IMR-90 (cell line): ENCODE data around the gene ARHGEF4. TPM values are rescaled to one million over a fixed set of nuclear protein-coding genes. Genes with fewer than 3 reads are reported as not detected.

Experiments
- ATAC-seq: fragments of 200-7000 bp; cut with Tn5 transposase; 2 replicates; pipeline ENCODE4 v1.9.1; 2020; ENCODE audit warnings: low read depth, mild to moderate bottlenecking, moderate library complexity
- BruUV-seq: library from RNA; stranded (reverse); fragments of 400-500 nt; replicated peaks from 2 replicates; lab custom pipeline; 2021; lab: Mats Ljungman, UMichigan
- CTCF ChIA-PET: fragments of 300-600 bp; formaldehyde crosslinking; extraction: SDS; loops from one replicate; lab custom pipeline; 2021; ENCODE audit warnings: antibody characterized with exemption; lab: Yijun Ruan, JAX
- POLR2A ChIA-PET: fragments of 300-600 bp; sonication (Branson Sonifier 250); formaldehyde crosslinking; loops from one replicate; lab custom pipeline; 2022; ENCODE audit warnings: antibody characterized with exemption; ENCODE audit not compliant: unreplicated experiment; lab: Charles Lee
- DNase-seq: peaks from one replicate; pipeline ENCODE4 v3.0.0; 2013
- H2AFZ ChIP-seq: replicated peaks from 2 replicates; pipeline ENCODE3; 2013; ENCODE audit warnings: low read length, mild to moderate bottlenecking; ENCODE audit not compliant: poor library complexity
- H2AK5ac ChIP-seq: 2 replicates; pipeline ENCODE4 v1.6.1; 2013; ENCODE audit warnings: low read depth, low read length, inconsistent platforms
- H2AK9ac ChIP-seq: replicated peaks from 2 replicates; pipeline ENCODE3; 2013; ENCODE audit warnings: mild to moderate bottlenecking, low read depth, low read length, moderate library complexity; ENCODE audit not compliant: poor library complexity
- H2BK120ac ChIP-seq: 2 replicates; pipeline ENCODE4 v1.6.1; 2013; ENCODE audit warnings: low read depth, low read length, inconsistent platforms
- H2BK15ac ChIP-seq: 3 replicates; pipeline ENCODE4 v1.6.1; 2013; ENCODE audit warnings: low read depth, low read length, inconsistent platforms
- H2BK20ac ChIP-seq: 2 replicates; pipeline ENCODE4 v1.6.1; 2013; ENCODE audit warnings: low read depth, mild to moderate bottlenecking, inconsistent platforms, low read length, moderate library complexity
- H2BK5ac ChIP-seq: 2 replicates; pipeline ENCODE4 v1.6.1; 2013; ENCODE audit warnings: mild to moderate bottlenecking, low read depth, low read length, inconsistent platforms; ENCODE audit not compliant: poor library complexity, severe bottlenecking
- H3K14ac ChIP-seq: replicated peaks from 2 replicates; pipeline ENCODE4 v1.6.1; 2013; ENCODE audit warnings: low read depth, low read length, inconsistent platforms
- H3K18ac ChIP-seq: 2 replicates; pipeline ENCODE4 v1.6.1; 2013; ENCODE audit warnings: low read depth, low read length, control low read depth
- H3K23ac ChIP-seq: 2 replicates; pipeline ENCODE4 v1.6.1; 2013; ENCODE audit warnings: low read depth, low read length, inconsistent platforms
- H3K27ac ChIP-seq: 2 replicates; pipeline ENCODE4 v1.5.1; 2013; ENCODE audit warnings: mild to moderate bottlenecking, control low read depth, low read length; ENCODE audit not compliant: insufficient read depth
- H3K27me3 ChIP-seq: 2 replicates; pipeline ENCODE4 v1.6.1; 2013; ENCODE audit warnings: low read length; ENCODE audit not compliant: control insufficient read depth, insufficient read depth
- H3K36me3 ChIP-seq: 2 replicates; pipeline ENCODE4 v1.6.1; 2013; ENCODE audit warnings: low read length, mixed read lengths; ENCODE audit not compliant: control insufficient read depth, insufficient read depth
- H3K4ac ChIP-seq: 2 replicates; pipeline ENCODE4 v1.6.1; 2013; ENCODE audit warnings: low read depth, low read length, inconsistent platforms
- H3K4me1 ChIP-seq: 2 replicates; pipeline ENCODE4 v1.6.1; 2013; ENCODE audit warnings: low read length, mixed read lengths; ENCODE audit not compliant: control insufficient read depth, insufficient read depth
- H3K4me2 ChIP-seq: 2 replicates; pipeline ENCODE4 v1.6.1; 2013; ENCODE audit warnings: low read depth, mild to moderate bottlenecking, control low read depth, low read length, moderate library complexity
- H3K4me3 ChIP-seq: 2 replicates; pipeline ENCODE4 v1.5.1; 2013; ENCODE audit warnings: low read depth, mild to moderate bottlenecking, control low read depth, low read length, moderate library complexity; ENCODE audit not compliant: insufficient read depth
- H3K56ac ChIP-seq: 2 replicates; pipeline ENCODE4 v1.6.1; 2013; ENCODE audit warnings: low read length, inconsistent platforms; ENCODE audit not compliant: insufficient read depth; ENCODE audit errors: extremely low read depth
- H3K79me1 ChIP-seq, 2 experiments: 2 replicates each; pipeline ENCODE4 v1.6.1; 2013; ENCODE audit warnings: low read length in 2 of 2, inconsistent platforms in 1 of 2, low read depth in 1 of 2
- H3K9ac ChIP-seq: 2 replicates; pipeline ENCODE4 v1.6.1; 2013; ENCODE audit warnings: low read depth, low read length, control low read depth
- H3K9me1 ChIP-seq: 2 replicates; pipeline ENCODE4 v1.6.1; 2013; ENCODE audit warnings: low read length, inconsistent platforms; ENCODE audit not compliant: insufficient read depth
- H3K9me3 ChIP-seq: 2 replicates; pipeline ENCODE4 v1.6.1; 2013; ENCODE audit warnings: low read length; ENCODE audit not compliant: control insufficient read depth, insufficient read depth
- H4K20me1 ChIP-seq: 2 replicates; pipeline ENCODE4 v1.6.1; 2013; ENCODE audit warnings: low read length, inconsistent platforms; ENCODE audit not compliant: insufficient read depth
- H4K5ac ChIP-seq: 2 replicates; pipeline ENCODE4 v1.6.1; 2013; ENCODE audit warnings: mild to moderate bottlenecking, low read depth, low read length, control low read depth
- H4K8ac ChIP-seq, 2 experiments: 2 replicates each; pipeline ENCODE4 v1.6.1; 2013; ENCODE audit warnings: low read depth in 2 of 2, low read length in 2 of 2, control low read depth in 1 of 2, inconsistent platforms in 1 of 2
- H4K91ac ChIP-seq: 2 replicates; pipeline ENCODE4 v1.6.1; 2013; ENCODE audit warnings: low read depth, low read length, inconsistent platforms; ENCODE audit not compliant: insufficient read depth
- BHLHE40 ChIP-seq: fragments of 150-350 bp; IDR thresholded peaks from 2 replicates; pipeline ENCODE4 v1.6.1; 2016; ENCODE audit warnings: mild to moderate bottlenecking, low read depth, low read length
- ELK1 ChIP-seq: fragments of 150-350 bp; IDR thresholded peaks from 2 replicates; pipeline ENCODE4 v1.6.1; 2016; ENCODE audit warnings: low read depth, mild to moderate bottlenecking, low read length, moderate library complexity, borderline replicate concordance
- FOS ChIP-seq: fragments of 150-350 bp; IDR thresholded peaks from 2 replicates; pipeline ENCODE4 v1.6.1; 2016; ENCODE audit warnings: low read depth, low read length
- MAFK ChIP-seq: IDR thresholded peaks from 2 replicates; pipeline ENCODE4 v1.6.1; 2012; ENCODE audit warnings: low read depth, low read length, improper control_type of control experiment
- MAZ ChIP-seq: IDR thresholded peaks from 2 replicates; pipeline ENCODE4 v1.6.1; 2012; ENCODE audit warnings: low read depth, mild to moderate bottlenecking, low read length, improper control_type of control experiment, moderate library complexity, borderline replicate concordance
- MXI1 ChIP-seq: IDR thresholded peaks from 2 replicates; pipeline ENCODE4 v1.6.1; 2012; ENCODE audit warnings: low read depth, mild to moderate bottlenecking, low read length, moderate library complexity, borderline replicate concordance
- NFE2L2 ChIP-seq: fragments of 150-350 bp; IDR thresholded peaks from 2 replicates; pipeline ENCODE4 v1.6.1; 2016; ENCODE audit warnings: low read depth, mild to moderate bottlenecking, low read length
- POLR2A ChIP-seq: IDR thresholded peaks from 2 replicates; pipeline ENCODE4 v1.6.1; 2012; ENCODE audit warnings: mild to moderate bottlenecking, low read depth, low read length
- RAD21 ChIP-seq: IDR thresholded peaks from 2 replicates; pipeline ENCODE4 v1.6.1; 2012; ENCODE audit warnings: low read length, improper control_type of control experiment
- RFX5 ChIP-seq: IDR thresholded peaks from 2 replicates; pipeline ENCODE4 v1.8.0; 2012; ENCODE audit warnings: low read depth, mild to moderate bottlenecking, low read length, moderate library complexity
- USF2 ChIP-seq: fragments of 150-350 bp; IDR thresholded peaks from 2 replicates; pipeline ENCODE4 v1.6.1; 2017; ENCODE audit warnings: mild to moderate bottlenecking, antibody characterized with exemption, low read length, low read depth
- WGBS, 2 experiments: methylation state at CpG; one replicate each; pipeline versions ENCODE4 v1.1.5 to v1.1.7; 2013; ENCODE audit warnings: missing lambda C conversion rate in 2 of 2; ENCODE audit not compliant: insufficient read length in 1 of 2; ENCODE audit errors: extremely low coverage in 2 of 2; 5-methylcytosine and 5-hydroxymethylcytosine counted together
- dilution Hi-C: fragments of 300-500 bp; cut with HindIII; formaldehyde crosslinking; loops from one replicate; pipeline ENCODE4 v1.14.3; 2018; ENCODE audit warnings: low sequenced_read_pairs; ENCODE audit not compliant: unreplicated experiment
- in situ Hi-C: fragments of 300-500 bp; cut with MboI; formaldehyde crosslinking; loops from 3 replicates; pipeline ENCODE4 v1.14.3; 2019; ENCODE audit warnings: low sequenced_read_pairs, inconsistent platforms, mixed read lengths
- intact Hi-C: fragments of 100-400 bp; cut with micrococcal nuclease; formaldehyde crosslinking; loops from 2 replicates; pipeline ENCODE4 v1.10.0; 2022
- polyA plus RNA-seq, 3 experiments: library from polyadenylated mRNA; depleted of rRNA; stranded (reverse); fragments of >200 nt; gene quantifications; 2 replicates each; pipeline ENCODE4 v1.2.3, GENCODE V29; 2012; ENCODE audit warnings: low replicate concordance in 1 of 3
- total RNA-seq: library from RNA; depleted of rRNA; stranded (reverse); fragments of >200 nt; gene quantifications from 2 replicates; pipeline ENCODE4 v1.2.3, GENCODE V29; 2012
- TF ChIP-seq, protein P1 (sequence below): conservative IDR thresholded peaks from 2 replicates; pipeline ENCODE4 v1.5.1; 2012; ENCODE audit warnings: mild to moderate bottlenecking, low read depth, low read length, improper control_type of control experiment

Gene ARHGEF4
- total and polyA plus RNA-seq, 2 of the 4 experiments (the other 2 are of a cell fraction): 2.7 to 5.0 TPM

- Histone ChIP-seq H2BK20ac (no peak overlapping the region), H3K18ac (no peak overlapping the region), H3K4ac (no peak overlapping the region), H2BK15ac (no peak overlapping the region), H3K79me1 (peaks cover 31 to 52% of the 10 kb centered on the region in 2 experiments), H2BK5ac (no peak overlapping the region), H4K5ac (no peak overlapping the region), H3K9me1 (peaks cover 11% of the 10 kb centered on the region), H3K36me3 (peaks cover 67% of the 10 kb centered on the region), H3K4me1 (peaks cover 6% of the 10 kb centered on the region), H3K14ac (no peak overlapping the region), H3K9ac (no peak overlapping the region), H3K9me3 (no peaks in the 10 kb centered on the region), H4K91ac (no peak overlapping the region), H2BK120ac (no peak overlapping the region), H2AFZ (no peak overlapping the region), H2AK9ac (no peak overlapping the region), H3K27me3 (no peaks in the 10 kb centered on the region), H3K23ac (no peak overlapping the region), H2AK5ac (no peak overlapping the region), H4K20me1 (peaks cover 40% of the 10 kb centered on the region), H3K27ac (no peak overlapping the region), H3K4me3 (no peak overlapping the region), H3K4me2 (no peak overlapping the region), H4K8ac (no peak overlapping the region), H3K56ac (no peak overlapping the region)
- no TSS peak for BruUV-seq
- intact Hi-C loops: no loop called here
- DNase-seq (no peak), ATAC-seq (no peak)
- dilution Hi-C loops: no loop called here
- POLR2A ChIA-PET: no interaction called here
- CTCF ChIA-PET: no interaction called here
- WGBS, 2 experiments: 100% methylated on average over 2 of the region's 8 CpGs; no CpG with 5 or more reads in 1 of the 2 experiments
- TF ChIP-seq USF2 (no peak), BHLHE40 (no peak), RAD21 (no peak), MXI1 (no peak), RFX5 (no peak), ELK1 (no peak), MAZ (no peak), POLR2A (no peak), FOS (no peak), MAFK (no peak), NFE2L2 (no peak)
- TF ChIP-seq, protein P1, sequence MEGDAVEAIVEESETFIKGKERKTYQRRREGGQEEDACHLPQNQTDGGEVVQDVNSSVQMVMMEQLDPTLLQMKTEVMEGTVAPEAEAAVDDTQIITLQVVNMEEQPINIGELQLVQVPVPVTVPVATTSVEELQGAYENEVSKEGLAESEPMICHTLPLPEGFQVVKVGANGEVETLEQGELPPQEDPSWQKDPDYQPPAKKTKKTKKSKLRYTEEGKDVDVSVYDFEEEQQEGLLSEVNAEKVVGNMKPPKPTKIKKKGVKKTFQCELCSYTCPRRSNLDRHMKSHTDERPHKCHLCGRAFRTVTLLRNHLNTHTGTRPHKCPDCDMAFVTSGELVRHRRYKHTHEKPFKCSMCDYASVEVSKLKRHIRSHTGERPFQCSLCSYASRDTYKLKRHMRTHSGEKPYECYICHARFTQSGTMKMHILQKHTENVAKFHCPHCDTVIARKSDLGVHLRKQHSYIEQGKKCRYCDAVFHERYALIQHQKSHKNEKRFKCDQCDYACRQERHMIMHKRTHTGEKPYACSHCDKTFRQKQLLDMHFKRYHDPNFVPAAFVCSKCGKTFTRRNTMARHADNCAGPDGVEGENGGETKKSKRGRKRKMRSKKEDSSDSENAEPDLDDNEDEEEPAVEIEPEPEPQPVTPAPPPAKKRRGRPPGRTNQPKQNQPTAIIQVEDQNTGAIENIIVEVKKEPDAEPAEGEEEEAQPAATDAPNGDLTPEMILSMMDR: no peak
- in situ Hi-C loops: no loop called here
These were observed 214.2 kb downstream of the ARHGEF4 start for GRCh38 chr2:131050896-131051295.
